ENCODE measurements around the gene F11R.

The F11R gene

DNA sequence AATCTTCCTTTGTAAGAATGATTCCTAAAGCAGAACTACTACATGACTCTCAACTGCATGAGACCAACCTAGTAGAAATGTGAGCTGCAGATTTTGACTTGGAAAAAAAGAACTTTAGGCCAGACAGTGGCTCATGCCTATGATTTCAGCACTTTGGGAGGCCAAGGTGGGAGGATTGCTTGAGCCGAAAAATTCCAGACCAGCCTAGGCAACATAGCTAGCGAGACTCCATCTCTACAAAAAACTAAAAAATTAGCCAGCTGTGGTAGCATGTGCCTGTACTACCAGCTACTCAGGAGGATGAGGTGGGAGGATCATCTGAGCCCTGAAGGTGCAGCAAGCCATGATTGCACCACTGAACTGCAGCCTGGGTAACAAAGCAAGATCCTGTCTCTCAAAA lies 41.7 kb downstream of the F11R start:
- Histone ChIP-seq H3K4me1 (ENCODE audit: insufficient read depth, low read length) (no peaks in the 10 kb centered on the region), H3K9ac (ENCODE audit: low read length) (no peak overlapping the region), H3K36me3 (ENCODE audit: insufficient read depth, low read length) (no peaks in the 10 kb centered on the region), H3K27me3 (ENCODE audit: control insufficient read depth in 1 of 2, insufficient read depth in 2 of 2, low read length in 2 of 2) (peaks cover 0 to 11% of the 10 kb centered on the region in 2 donors), H3K9me3 (ENCODE audit: low read length) (no peaks in the 10 kb centered on the region), H3K27ac (ENCODE audit: low read depth, low read length) (no peak overlapping the region), H3K4me3 (ENCODE audit: low read depth in 1 of 2, low read length in 2 of 2) (no peak overlapping the region)

- Histone ChIP-seq H3K27ac (ENCODE audit: low read depth, low read length) (no peak overlapping the region), H3K4me1 (ENCODE audit: insufficient read depth, low read length) (no peaks in the 10 kb centered on the region), H3K27me3 (ENCODE audit: control insufficient read depth in 1 of 2, insufficient read depth in 2 of 2, low read length in 2 of 2) (peaks cover 0 to 11% of the 10 kb centered on the region in 2 donors), H3K9me3 (ENCODE audit: low read length) (no peaks in the 10 kb centered on the region), H3K36me3 (ENCODE audit: insufficient read depth, low read length) (no peaks in the 10 kb centered on the region), H3K4me3 (ENCODE audit: low read depth in 1 of 2, low read length in 2 of 2) (no peak overlapping the region), H3K9ac (ENCODE audit: low read length) (no peak overlapping the region)
Observed at GRCh38 chr1:160978510-160978927, 42.4 kb downstream of the F11R start.

DNA sequence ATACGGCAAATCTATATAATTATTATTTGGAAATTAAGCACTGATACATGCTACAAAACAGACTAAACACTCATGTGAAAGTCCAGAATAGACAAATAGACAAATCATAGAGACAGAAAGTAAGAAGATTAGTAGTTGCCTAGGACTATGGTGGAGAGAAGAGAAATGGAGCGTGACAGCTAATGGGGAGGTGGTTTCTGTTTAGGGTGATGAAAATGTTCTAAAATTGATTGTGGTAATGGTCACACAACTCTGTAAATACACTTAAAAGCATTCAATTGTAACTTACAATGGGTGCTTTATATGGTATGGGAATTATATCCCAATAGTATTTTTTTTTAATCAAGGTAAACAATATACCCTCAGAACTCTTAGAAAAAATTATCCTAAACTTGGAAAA lies 45.9 kb downstream of the F11R start:
- H3K9ac ChIP-seq (ENCODE audit: low read length) = no peak overlapping the region
- peaks cover 0 to 4% of the 10 kb centered on the region in 2 donors for H3K27me3 ChIP-seq (ENCODE audit: control insufficient read depth in 1 of 2, insufficient read depth in 2 of 2, low read length in 2 of 2)
- no peaks in the 10 kb centered on the region for H3K36me3 ChIP-seq (ENCODE audit: insufficient read depth, low read length)
- H3K27ac ChIP-seq (ENCODE audit: low read depth, low read length) = no peak overlapping the region
- no peaks in the 10 kb centered on the region for H3K4me1 ChIP-seq (ENCODE audit: insufficient read depth, low read length)
- H3K4me3 ChIP-seq (ENCODE audit: low read depth in 1 of 2, low read length in 2 of 2) = no peak overlapping the region
- no peaks in the 10 kb centered on the region for H3K9me3 ChIP-seq (ENCODE audit: low read length)

GRCh38 chr1:160973491-160973890 lies 47.5 kb downstream of the F11R start:
- Histone ChIP-seq H3K27me3 (ENCODE audit: control insufficient read depth in 1 of 2, insufficient read depth in 2 of 2, low read length in 2 of 2) (peaks cover 0 to 4% of the 10 kb centered on the region in 2 donors), H3K9me3 (ENCODE audit: low read length) (no peaks in the 10 kb centered on the region), H3K4me1 (ENCODE audit: insufficient read depth, low read length) (no peaks in the 10 kb centered on the region), H3K36me3 (ENCODE audit: insufficient read depth, low read length) (no peaks in the 10 kb centered on the region), H3K27ac (ENCODE audit: low read depth, low read length) (no peak overlapping the region), H3K4me3 (ENCODE audit: low read depth in 1 of 2, low read length in 2 of 2) (no peak overlapping the region), H3K9ac (ENCODE audit: low read length) (no peak overlapping the region)

GRCh38 chr1:160972939-160973338 lies 48.0 kb downstream of the F11R start:
- no peaks in the 10 kb centered on the region for H3K9me3 ChIP-seq (ENCODE audit: low read length)
- H3K36me3 ChIP-seq (ENCODE audit: insufficient read depth, low read length) = no peaks in the 10 kb centered on the region
- no peak overlapping the region for H3K9ac ChIP-seq (ENCODE audit: low read length)
- no peak overlapping the region for H3K4me3 ChIP-seq (ENCODE audit: low read depth in 1 of 2, low read length in 2 of 2)
- peaks cover 0 to 4% of the 10 kb centered on the region in 2 donors for H3K27me3 ChIP-seq (ENCODE audit: control insufficient read depth in 1 of 2, insufficient read depth in 2 of 2, low read length in 2 of 2)
- H3K27ac ChIP-seq (ENCODE audit: low read depth, low read length) = no peak overlapping the region
- no peaks in the 10 kb centered on the region for H3K4me1 ChIP-seq (ENCODE audit: insufficient read depth, low read length)

DNA sequence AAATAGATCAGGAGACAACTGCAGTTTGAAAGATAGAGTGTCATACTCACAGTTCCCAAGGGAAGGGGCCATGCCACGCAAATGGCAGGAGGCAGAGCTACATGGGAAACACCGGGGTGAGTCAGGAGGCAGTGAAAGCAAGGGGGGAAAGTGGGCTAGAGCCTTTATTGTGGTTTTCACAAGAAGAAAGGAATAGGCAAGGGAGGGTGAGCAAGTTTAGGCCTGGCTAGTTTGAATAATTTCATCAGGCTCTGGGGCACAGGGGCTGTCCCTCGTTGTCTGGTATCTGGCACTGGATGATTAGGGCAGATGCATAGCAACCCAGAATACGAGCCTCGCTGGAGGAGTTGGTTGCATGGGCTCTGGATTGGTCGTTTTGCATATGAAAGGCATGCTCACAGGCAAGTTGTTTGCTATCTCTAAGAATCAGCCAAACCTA lies 49.3 kb downstream of the F11R start:
- no peaks in the 10 kb centered on the region for H3K4me1 ChIP-seq (ENCODE audit: insufficient read depth, low read length)
- no peak overlapping the region for H3K9ac ChIP-seq (ENCODE audit: low read length)
- no peaks in the 10 kb centered on the region for H3K9me3 ChIP-seq (ENCODE audit: low read length)
- H3K27me3 ChIP-seq (ENCODE audit: control insufficient read depth in 1 of 2, insufficient read depth in 2 of 2, low read length in 2 of 2) = peaks cover 0 to 4% of the 10 kb centered on the region in 2 donors
- no peak overlapping the region for H3K4me3 ChIP-seq (ENCODE audit: low read depth in 1 of 2, low read length in 2 of 2)
- H3K27ac ChIP-seq (ENCODE audit: low read depth, low read length) = no peak overlapping the region
- no peaks in the 10 kb centered on the region for H3K36me3 ChIP-seq (ENCODE audit: insufficient read depth, low read length)

DNA sequence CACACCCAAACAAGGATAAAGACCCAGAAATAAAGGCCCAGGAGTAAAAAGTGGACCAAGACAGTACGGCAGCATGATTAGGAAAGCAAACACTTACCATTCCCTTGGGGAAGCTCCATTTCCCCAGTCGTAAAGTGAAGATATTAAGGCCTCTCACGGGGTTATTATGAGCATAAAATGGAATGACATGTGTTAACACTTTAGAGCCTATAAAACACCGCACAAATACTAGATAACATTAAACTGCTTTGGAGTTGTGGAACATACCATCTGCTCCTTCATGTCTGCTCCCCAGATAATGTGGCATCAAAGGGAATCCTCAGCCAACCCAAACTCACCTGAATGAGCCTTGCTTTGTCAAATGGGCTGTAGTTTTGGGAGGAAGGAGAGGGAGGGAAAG lies 57.4 kb downstream of the F11R start:
- H3K4me1 ChIP-seq (ENCODE audit: insufficient read depth, low read length) = no peaks in the 10 kb centered on the region
- no peaks in the 10 kb centered on the region for H3K9me3 ChIP-seq (ENCODE audit: low read length)
- no peak overlapping the region for H3K27ac ChIP-seq (ENCODE audit: low read depth, low read length)
- no peaks in the 10 kb centered on the region for H3K36me3 ChIP-seq (ENCODE audit: insufficient read depth, low read length)
- H3K27me3 ChIP-seq (ENCODE audit: control insufficient read depth in 1 of 2, insufficient read depth in 2 of 2, low read length in 2 of 2) = no peaks in the 10 kb centered on the region
- H3K9ac ChIP-seq (ENCODE audit: low read length) = no peak overlapping the region
- no peak overlapping the region for H3K4me3 ChIP-seq (ENCODE audit: low read depth in 1 of 2, low read length in 2 of 2)

DNA sequence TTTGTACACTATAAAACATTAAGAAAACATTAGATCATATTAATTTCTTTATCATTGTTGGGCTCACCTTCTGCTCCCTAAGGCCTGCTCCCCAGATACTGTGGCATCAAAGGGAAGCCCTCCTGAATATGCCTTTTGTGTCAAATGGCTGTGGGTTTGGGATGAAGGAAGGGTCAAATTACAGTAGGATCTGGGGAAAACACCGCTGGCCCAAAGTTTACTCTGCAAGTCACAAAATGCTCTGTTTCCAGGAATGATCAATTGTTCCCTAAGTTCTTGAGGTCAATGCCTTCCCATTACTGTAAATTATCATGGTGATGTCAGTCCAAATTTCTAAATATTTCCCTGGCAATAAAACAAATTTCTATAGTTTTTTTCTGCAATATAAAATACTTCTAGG lies 59.5 kb downstream of the F11R start:
- H3K36me3 ChIP-seq (ENCODE audit: insufficient read depth, low read length) = no peaks in the 10 kb centered on the region
- H3K27me3 ChIP-seq (ENCODE audit: control insufficient read depth in 1 of 2, insufficient read depth in 2 of 2, low read length in 2 of 2) = no peaks in the 10 kb centered on the region
- no peak overlapping the region for H3K4me3 ChIP-seq (ENCODE audit: low read depth in 1 of 2, low read length in 2 of 2)
- H3K9ac ChIP-seq (ENCODE audit: low read length) = no peak overlapping the region
- no peaks in the 10 kb centered on the region for H3K9me3 ChIP-seq (ENCODE audit: low read length)
- H3K27ac ChIP-seq (ENCODE audit: low read depth, low read length) = no peak overlapping the region
- no peaks in the 10 kb centered on the region for H3K4me1 ChIP-seq (ENCODE audit: insufficient read depth, low read length)

DNA sequence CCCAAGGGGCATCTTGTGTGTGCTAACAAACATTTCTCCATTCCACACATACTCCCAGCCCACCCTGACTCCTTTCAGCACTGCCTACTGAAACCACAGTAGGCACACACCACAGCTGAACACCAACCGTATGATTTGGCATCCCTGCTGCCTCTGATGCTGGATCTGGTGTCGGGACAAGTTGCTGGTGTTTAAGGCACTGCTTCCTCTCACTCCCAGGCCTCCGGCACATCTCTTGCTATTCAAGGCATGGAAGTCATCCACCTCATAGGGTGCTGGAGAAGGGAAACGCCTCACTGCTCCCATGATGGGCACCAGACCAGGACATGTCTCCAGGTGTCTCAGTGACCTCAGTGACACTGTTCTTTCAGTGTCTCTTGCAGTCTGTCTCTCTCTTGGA lies 64.0 kb downstream of the F11R start:
- Histone ChIP-seq H3K36me3 (ENCODE audit: insufficient read depth, low read length) (no peaks in the 10 kb centered on the region), H3K27ac (ENCODE audit: low read depth, low read length) (no peak overlapping the region), H3K4me1 (ENCODE audit: insufficient read depth, low read length) (no peaks in the 10 kb centered on the region), H3K27me3 (ENCODE audit: control insufficient read depth in 1 of 2, insufficient read depth in 2 of 2, low read length in 2 of 2) (no peaks in the 10 kb centered on the region), H3K4me3 (ENCODE audit: low read depth in 1 of 2, low read length in 2 of 2) (no peak overlapping the region), H3K9me3 (ENCODE audit: low read length) (no peaks in the 10 kb centered on the region), H3K9ac (ENCODE audit: low read length) (no peak overlapping the region)

GRCh38 chr1:160954158-160955104 lies 66.5 kb downstream of the F11R start, which contains the start of gene ITLN2:
ITLN2 (minus strand) TSS chr1:160954809; CDS start chr1:160954741, 68 bp downstream.
- Histone ChIP-seq H3K27ac (ENCODE audit: low read depth, low read length) (no peak within 1 kb of the TSS), H3K4me3 (ENCODE audit: low read depth in 1 of 2, low read length in 2 of 2) (no peak within 1 kb of the TSS), H3K9me3 (ENCODE audit: low read length) (no peaks in the 10 kb centered on the region), H3K36me3 (ENCODE audit: insufficient read depth, low read length) (no peaks in the 10 kb centered on the region), H3K27me3 (ENCODE audit: control insufficient read depth in 1 of 2, insufficient read depth in 2 of 2, low read length in 2 of 2) (peaks cover 0 to 4% of the 10 kb centered on the region in 2 donors), H3K9ac (ENCODE audit: low read length) (no peak within 1 kb of the TSS), H3K4me1 (ENCODE audit: insufficient read depth, low read length) (no peaks in the 10 kb centered on the region)

GRCh38 chr1:160953030-160953429 lies 67.9 kb downstream of the F11R start:
- H3K27me3 ChIP-seq (ENCODE audit: control insufficient read depth in 1 of 2, insufficient read depth in 2 of 2, low read length in 2 of 2) = peaks cover 0 to 4% of the 10 kb centered on the region in 2 donors
- no peak overlapping the region for H3K4me3 ChIP-seq (ENCODE audit: low read depth in 1 of 2, low read length in 2 of 2)
- no peaks in the 10 kb centered on the region for H3K36me3 ChIP-seq (ENCODE audit: insufficient read depth, low read length)
- no peaks in the 10 kb centered on the region for H3K9me3 ChIP-seq (ENCODE audit: low read length)
- H3K9ac ChIP-seq (ENCODE audit: low read length) = no peak overlapping the region
- no peak overlapping the region for H3K27ac ChIP-seq (ENCODE audit: low read depth, low read length)
- no peaks in the 10 kb centered on the region for H3K4me1 ChIP-seq (ENCODE audit: insufficient read depth, low read length)

GRCh38 chr1:160952129-160952510 lies 68.8 kb downstream of the F11R start:
- no peak overlapping the region for H3K27ac ChIP-seq (ENCODE audit: low read depth, low read length)
- no peak overlapping the region for H3K4me3 ChIP-seq (ENCODE audit: low read depth in 1 of 2, low read length in 2 of 2)
- H3K36me3 ChIP-seq (ENCODE audit: insufficient read depth, low read length) = no peaks in the 10 kb centered on the region
- H3K27me3 ChIP-seq (ENCODE audit: control insufficient read depth in 1 of 2, insufficient read depth in 2 of 2, low read length in 2 of 2) = peaks cover 0 to 4% of the 10 kb centered on the region in 2 donors
- no peaks in the 10 kb centered on the region for H3K9me3 ChIP-seq (ENCODE audit: low read length)
- no peaks in the 10 kb centered on the region for H3K4me1 ChIP-seq (ENCODE audit: insufficient read depth, low read length)
- H3K9ac ChIP-seq (ENCODE audit: low read length) = no peak overlapping the region
